ENCODE data around the gene SORCS3.

GRCh38 chr10:105170521-105170920 lies 529.4 kb downstream of the SORCS3 start:
- TF ChIP-seq CTCF (IDR thresholded peaks at IDR 0.05; ENCODE audit: borderline replicate concordance, extremely low read depth, low read length, poor library complexity, severe bottlenecking) (no peak), EZH2 (IDR thresholded peaks at IDR 0.05; ENCODE audit: borderline replicate concordance, low read depth, low read length, severe bottlenecking) (no peak)
